Left ventricle myocardium inferior (tissue), 1 donor: ENCODE measurements around the gene LTB4R. TPM values are rescaled to one million over a fixed set of nuclear protein-coding genes. Genes with fewer than 3 reads are reported as not detected.

Source experiments
- DNase-seq: peaks from one replicate; pipeline ENCODE4 v3.0.0-alpha.2; 2020
- H3K27ac ChIP-seq: fragments of 200-600 bp; replicated peaks from 2 replicates; pipeline ENCODE4 v1.8.0; 2021
- H3K27me3 ChIP-seq: fragments of 200-600 bp; 2 replicates; pipeline ENCODE4 v1.8.0; 2021; ENCODE audit warnings: low read depth
- H3K36me3 ChIP-seq: fragments of 200-600 bp; 2 replicates; pipeline ENCODE4 v1.8.0; 2021
- H3K4me1 ChIP-seq: fragments of 200-600 bp; 2 replicates; pipeline ENCODE4 v1.8.0; 2021
- H3K4me3 ChIP-seq: fragments of 200-600 bp; 2 replicates; pipeline ENCODE4 v1.8.0; 2021; ENCODE audit warnings: mild to moderate bottlenecking, moderate library complexity
- H3K9me3 ChIP-seq: fragments of 200-600 bp; replicated peaks from 2 replicates; pipeline ENCODE4 v1.8.0; 2021
- CTCF ChIP-seq: fragments of 200-600 bp; IDR thresholded peaks from 2 replicates; pipeline ENCODE4 v1.8.0; 2021; ENCODE audit warnings: antibody characterized with exemption, mild to moderate bottlenecking, borderline replicate concordance
- intact Hi-C: fragments of 100-400 bp; cut with micrococcal nuclease; formaldehyde crosslinking; loops from one replicate; pipeline ENCODE4 v1.11.0; 2022
- total RNA-seq: library from RNA; stranded (reverse); fragmentation: NEBNext Ultra II Directional; extraction: Animal tissue kit (Norgen Biotek cat#: 25700); gene quantifications from one replicate; pipeline ENCODE4 v1.2.1, GENCODE V29; 2021
- donor health status: DM: no; HTN: yes; CAD: no; lungs with severe emphysema.

LTB4R gene
- total RNA-seq, 1 donor from 2014 or later: 1.8 TPM

DNA sequence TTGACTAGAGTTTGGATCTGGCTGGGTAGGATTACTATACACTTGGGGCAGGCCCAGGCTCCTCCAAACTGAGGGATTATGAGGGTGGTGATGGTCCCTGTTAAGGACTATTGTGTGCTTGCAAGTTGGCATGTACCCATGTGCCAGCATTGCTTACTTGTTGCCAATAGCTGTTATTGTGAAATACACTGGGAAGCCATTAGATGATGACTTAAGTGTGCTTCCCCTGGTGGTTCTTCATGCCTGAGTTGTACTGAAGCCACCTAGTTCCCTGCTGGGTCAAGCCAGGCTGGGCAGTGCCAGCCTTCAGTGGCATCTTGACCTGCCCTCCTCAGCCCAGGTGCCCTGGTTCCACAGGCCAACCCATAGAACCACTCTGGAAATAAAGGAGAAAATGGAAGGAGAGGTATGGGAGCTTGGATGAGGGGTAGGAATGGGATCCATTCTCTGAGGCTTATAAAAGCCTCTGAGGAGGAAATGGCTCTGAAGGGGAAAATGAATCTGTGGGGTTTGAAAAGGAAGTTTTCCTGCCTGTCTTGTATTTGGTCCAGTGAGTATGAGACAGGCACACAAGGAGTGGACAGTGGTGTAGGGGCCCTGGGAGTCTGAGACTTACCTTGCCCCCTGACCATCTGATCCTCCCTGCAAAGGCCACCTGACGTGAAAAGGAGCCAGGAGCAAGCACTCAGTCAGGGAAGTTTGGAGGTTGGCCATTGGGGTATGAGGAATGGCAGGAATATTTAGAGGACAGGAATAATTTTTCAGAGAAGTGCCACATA is 724 bp downstream of the LTB4R start:
- H3K27ac ChIP-seq: peak overlapping the region; percentile 88
- H3K36me3 ChIP-seq: peaks cover 3% of the 10 kb centered on the region
- peak overlapping the region; percentile 70 for H3K4me3 ChIP-seq
- DNase-seq: no peak
- peaks cover 93% of the 10 kb centered on the region for H3K4me1 ChIP-seq
- peaks cover 14% of the 10 kb centered on the region for H3K27me3 ChIP-seq
- no peak for TF ChIP-seq CTCF
- intact Hi-C loops: no loop called here
- H3K9me3 ChIP-seq: no peaks in the 10 kb centered on the region

GRCh38 chr14:24312736-24313507 is 1.6 kb downstream of the LTB4R start:
- Histone ChIP-seq H3K4me1 (peaks cover 96% of the 10 kb centered on the region), H3K27me3 (peaks cover 23% of the 10 kb centered on the region), H3K36me3 (no peaks in the 10 kb centered on the region), H3K27ac (peak overlapping the region; percentile 88), H3K4me3 (peak overlapping the region; percentile 70), H3K9me3 (no peaks in the 10 kb centered on the region)
- intact Hi-C loops: no loop called here
- no peak for TF ChIP-seq CTCF
- no peak for DNase-seq

DNA sequence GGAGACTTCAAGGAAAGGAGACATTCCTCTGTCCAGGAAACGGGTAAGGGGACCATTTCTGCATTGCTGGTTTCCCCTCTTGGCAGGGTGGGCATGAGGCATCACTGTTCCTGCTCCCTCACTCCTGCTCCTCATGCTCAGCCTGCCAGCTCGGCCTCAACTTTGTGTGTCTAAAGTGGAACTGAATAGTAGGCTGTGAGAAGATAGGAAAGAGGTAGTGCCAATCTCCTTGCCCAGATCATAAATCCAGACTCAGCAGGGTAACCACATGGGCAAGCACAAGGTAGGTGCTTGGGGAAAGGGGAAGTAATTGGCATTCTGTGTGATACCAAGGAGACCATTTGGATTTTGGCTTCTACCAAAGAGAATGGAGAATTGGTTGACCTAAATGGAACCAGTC is 2.6 kb downstream of the LTB4R start:
- peak overlapping the region; percentile 88 for H3K27ac ChIP-seq
- no peak for DNase-seq
- H3K9me3 ChIP-seq: no peaks in the 10 kb centered on the region
- no peak for TF ChIP-seq CTCF
- peaks cover 86% of the 10 kb centered on the region for H3K4me1 ChIP-seq
- intact Hi-C loops: no loop called here
- peaks cover 33% of the 10 kb centered on the region for H3K27me3 ChIP-seq
- no peak overlapping the region for H3K4me3 ChIP-seq
- no peaks in the 10 kb centered on the region for H3K36me3 ChIP-seq

GRCh38 chr14:24314377-24315193 is 3.3 kb downstream of the LTB4R start:
- TF ChIP-seq CTCF: no peak
- no peak for DNase-seq
- Histone ChIP-seq H3K9me3 (no peaks in the 10 kb centered on the region), H3K27ac (peak overlapping the region; percentile 88), H3K4me1 (peaks cover 80% of the 10 kb centered on the region), H3K36me3 (peaks cover under 1% of the 10 kb centered on the region), H3K27me3 (peaks cover 39% of the 10 kb centered on the region), H3K4me3 (no peak overlapping the region)
- intact Hi-C loops: no loop called here

DNA sequence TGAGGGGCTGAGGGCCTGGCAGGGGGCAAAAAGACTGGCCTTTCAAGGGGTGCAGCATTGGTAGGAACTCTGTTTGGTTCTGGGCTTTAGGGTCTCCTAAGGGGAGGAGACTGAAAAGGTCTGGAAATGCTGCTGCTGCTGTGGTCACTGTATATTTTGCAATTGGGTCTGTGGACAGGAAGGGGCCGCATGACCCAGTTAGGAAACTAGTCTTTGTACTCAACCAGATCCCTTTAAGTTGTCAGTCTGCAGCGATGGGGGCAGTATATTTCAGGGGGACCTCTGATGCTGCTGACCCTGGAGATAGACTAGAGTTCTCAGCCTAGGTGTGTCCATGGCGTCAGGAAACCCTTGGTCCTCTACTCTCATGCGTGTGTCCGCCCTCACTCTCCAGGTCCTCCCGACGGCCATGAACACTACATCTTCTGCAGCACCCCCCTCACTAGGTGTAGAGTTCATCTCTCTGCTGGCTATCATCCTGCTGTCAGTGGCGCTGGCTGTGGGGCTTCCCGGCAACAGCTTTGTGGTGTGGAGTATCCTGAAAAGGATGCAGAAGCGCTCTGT is 4.0 kb downstream of the LTB4R start:
- Histone ChIP-seq H3K36me3 (peaks cover 8% of the 10 kb centered on the region), H3K4me1 (peaks cover 72% of the 10 kb centered on the region), H3K27ac (peak overlapping the region; percentile 88), H3K4me3 (peak overlapping the region; percentile 41), H3K9me3 (no peaks in the 10 kb centered on the region), H3K27me3 (peaks cover 43% of the 10 kb centered on the region)
- DNase-seq: no peak
- intact Hi-C loops: no loop called here
- TF ChIP-seq CTCF: no peak
